Ectodermal cell (in vitro differentiated cells): ENCODE data around the gene RPUSD1.
"Not testable (repeated sequence)": the region's sequence is repeated elsewhere in the genome, so short reads cannot be mapped to it uniquely, and the experiment has no call there.

ENCODE experiments used
- H3K27ac ChIP-seq: 2 replicates; pipeline ENCODE4 v1.7.0; 2013; ENCODE audit warnings: mild to moderate bottlenecking, low read depth, low read length; ENCODE audit not compliant: insufficient read depth, poor library complexity, severe bottlenecking
- H3K27me3 ChIP-seq: 2 replicates; pipeline ENCODE4 v1.7.0; 2013; ENCODE audit warnings: mild to moderate bottlenecking, low read length; ENCODE audit not compliant: insufficient read depth, control insufficient read depth, poor library complexity, severe bottlenecking
- H3K36me3 ChIP-seq: one replicate; pipeline ENCODE4 v1.7.0; 2013; ENCODE audit warnings: low read length; ENCODE audit not compliant: control insufficient read depth, insufficient read depth
- H3K4me1 ChIP-seq: one replicate; pipeline ENCODE4 v1.7.0; 2013; ENCODE audit warnings: low read length; ENCODE audit not compliant: control insufficient read depth, insufficient read depth
- H3K4me3 ChIP-seq: 2 replicates; pipeline ENCODE4 v1.7.0; 2013; ENCODE audit warnings: low read depth, low read length, control low read depth; ENCODE audit not compliant: insufficient read depth
- H3K9me3 ChIP-seq: 2 replicates; pipeline ENCODE4 v1.7.0; 2013; ENCODE audit warnings: mild to moderate bottlenecking, low read length, moderate library complexity; ENCODE audit not compliant: control insufficient read depth
- WGBS, 2 experiments: methylation state at CpG; one replicate each; pipeline ENCODE4 v1.1.7; 2013; ENCODE audit warnings: missing lambda C conversion rate in 2 of 2; 5-methylcytosine and 5-hydroxymethylcytosine counted together

The RPUSD1 gene

GRCh38 chr16:828891-829290 lies 40.7 kb upstream of the RPUSD1 start:
- Histone ChIP-seq H3K27ac (no peak overlapping the region), H3K4me1 (no peaks in the 10 kb centered on the region), H3K4me3 (no peak overlapping the region), H3K9me3 (no peaks in the 10 kb centered on the region), H3K27me3 (peaks cover 23% of the 10 kb centered on the region), H3K36me3 (no peaks in the 10 kb centered on the region)
- 93 to 95% methylated on average over 17 of the region's 17 CpGs for WGBS, 2 experiments

- Histone ChIP-seq H3K36me3 (no peaks in the 10 kb centered on the region), H3K27me3 (peaks cover 36% of the 10 kb centered on the region), H3K9me3 (no peaks in the 10 kb centered on the region), H3K27ac (no peak overlapping the region), H3K4me3 (no peak overlapping the region), H3K4me1 (no peaks in the 10 kb centered on the region)
- 94 to 96% methylated on average over 24 of the region's 24 CpGs for WGBS, 2 experiments
Measured at GRCh38 chr16:827513-827912, 39.3 kb upstream of the RPUSD1 start.

- Histone ChIP-seq H3K27ac (no peak overlapping the region), H3K9me3 (no peaks in the 10 kb centered on the region), H3K36me3 (no peaks in the 10 kb centered on the region), H3K4me3 (no peak overlapping the region), H3K4me1 (no peaks in the 10 kb centered on the region), H3K27me3 (peaks cover 54% of the 10 kb centered on the region)
- 90 to 91% methylated on average over 36 of the region's 36 CpGs for WGBS, 2 experiments
Measured at GRCh38 chr16:825341-826061, 37.3 kb upstream of the RPUSD1 start.

GRCh38 chr16:824601-825000 lies 36.4 kb upstream of the RPUSD1 start:
- 95 to 96% methylated on average over 25 of the region's 25 CpGs for WGBS, 2 experiments
- Histone ChIP-seq H3K27ac (no peak overlapping the region), H3K27me3 (peaks cover 61% of the 10 kb centered on the region), H3K4me3 (no peak overlapping the region), H3K4me1 (no peaks in the 10 kb centered on the region), H3K9me3 (no peaks in the 10 kb centered on the region), H3K36me3 (no peaks in the 10 kb centered on the region)

- 93 to 94% methylated on average over 22 of the region's 22 CpGs for WGBS, 2 experiments
- no peaks in the 10 kb centered on the region for H3K9me3 ChIP-seq
- H3K27ac ChIP-seq, result no peak overlapping the region
- H3K4me3 ChIP-seq, result no peak overlapping the region
- no peaks in the 10 kb centered on the region for H3K36me3 ChIP-seq
- no peaks in the 10 kb centered on the region for H3K4me1 ChIP-seq
- H3K27me3 ChIP-seq, result peaks cover 65% of the 10 kb centered on the region
Measured at GRCh38 chr16:824194-824593, 36.0 kb upstream of the RPUSD1 start.

GRCh38 chr16:822909-823297 lies 34.7 kb upstream of the RPUSD1 start:
- Histone ChIP-seq H3K4me1 (no peaks in the 10 kb centered on the region), H3K27me3 (peaks cover 77% of the 10 kb centered on the region)
- WGBS, 2 experiments, result 93% methylated on average over 9 of the region's 9 CpGs

GRCh38 chr16:822174-822908 lies 34.2 kb upstream of the RPUSD1 start:
- peaks cover 81% of the 10 kb centered on the region for H3K27me3 ChIP-seq
- no peak overlapping the region for H3K27ac ChIP-seq
- H3K4me1 ChIP-seq, result no peaks in the 10 kb centered on the region
- H3K36me3 ChIP-seq, result no peaks in the 10 kb centered on the region
- no peaks in the 10 kb centered on the region for H3K9me3 ChIP-seq
- no peak overlapping the region for H3K4me3 ChIP-seq
- WGBS, 2 experiments, result 93 to 94% methylated on average over 21 of the region's 21 CpGs

More at GRCh38 chr16:822909-823297, 34.7 kb upstream of the RPUSD1 start:
- H3K27ac ChIP-seq, result no peak overlapping the region
- no peak overlapping the region for H3K4me3 ChIP-seq
- H3K36me3 ChIP-seq, result no peaks in the 10 kb centered on the region
- no peaks in the 10 kb centered on the region for H3K9me3 ChIP-seq

GRCh38 chr16:821751-822150 lies 33.6 kb upstream of the RPUSD1 start:
- Histone ChIP-seq H3K36me3 (no peaks in the 10 kb centered on the region), H3K27me3 (peaks cover 84% of the 10 kb centered on the region), H3K9me3 (no peaks in the 10 kb centered on the region), H3K4me3 (no peak overlapping the region), H3K4me1 (no peaks in the 10 kb centered on the region), H3K27ac (no peak overlapping the region)
- 66 to 71% methylated on average over 13 of the region's 13 CpGs for WGBS, 2 experiments

GRCh38 chr16:820748-821147 lies 32.6 kb upstream of the RPUSD1 start:
- Histone ChIP-seq H3K9me3 (no peaks in the 10 kb centered on the region), H3K36me3 (no peaks in the 10 kb centered on the region), H3K4me3 (no peak overlapping the region), H3K27me3 (peaks cover 83% of the 10 kb centered on the region), H3K4me1 (no peaks in the 10 kb centered on the region), H3K27ac (no peak overlapping the region)
- 8 to 10% methylated on average over 12 of the region's 12 CpGs for WGBS, 2 experiments

GRCh38 chr16:820044-820408 lies 31.8 kb upstream of the RPUSD1 start:
- not testable (repeated sequence) for H3K27ac ChIP-seq, H3K36me3 ChIP-seq, H3K9me3 ChIP-seq, H3K4me3 ChIP-seq, H3K4me1 ChIP-seq
- H3K27me3 ChIP-seq, result peaks cover 80% of the 10 kb centered on the region
- 91 to 93% methylated on average over 10 of the region's 10 CpGs for WGBS, 2 experiments
